Mesenchymal stem cell (in vitro differentiated cells and primary cell): ENCODE measurements around the gene CCT3.

Experiments used
- DNase-seq: peaks from one replicate; pipeline ENCODE4 v3.0.0-alpha.2; 2013
- H2AFZ ChIP-seq: one replicate; pipeline ENCODE4 v1.6.1; 2013; ENCODE audit warnings: low read depth, mild to moderate bottlenecking, control low read depth, inconsistent platforms, low read length, moderate library complexity
- H2AK5ac ChIP-seq: 2 replicates; pipeline ENCODE4 v1.6.1; 2013; ENCODE audit warnings: low read length, moderate library complexity, mild to moderate bottlenecking, inconsistent platforms; ENCODE audit not compliant: severe bottlenecking
- H2BK120ac ChIP-seq: one replicate; pipeline ENCODE4 v1.6.1; 2013; ENCODE audit warnings: low read depth, mild to moderate bottlenecking, inconsistent platforms, low read length, moderate library complexity
- H2BK12ac ChIP-seq, 2 experiments: one replicate each; pipeline ENCODE4 v1.6.1; 2013; ENCODE audit warnings: inconsistent platforms in 2 of 2, low read length in 2 of 2, mild to moderate bottlenecking in 2 of 2, moderate library complexity in 2 of 2, control low read depth in 1 of 2
- H2BK15ac ChIP-seq: one replicate; pipeline ENCODE4 v1.6.1; 2013; ENCODE audit warnings: mild to moderate bottlenecking, low read depth, inconsistent platforms; ENCODE audit not compliant: poor library complexity, severe bottlenecking
- H2BK5ac ChIP-seq: 2 replicates; pipeline ENCODE4 v1.6.1; 2013; ENCODE audit warnings: low read depth, mild to moderate bottlenecking, low read length, control low read depth, inconsistent platforms; ENCODE audit not compliant: poor library complexity, severe bottlenecking
- H3K14ac ChIP-seq, 2 experiments: one replicate each; pipeline ENCODE4 v1.6.1; 2013; ENCODE audit warnings: inconsistent platforms in 2 of 2, low read length in 2 of 2, control low read depth in 1 of 2, mild to moderate bottlenecking in 1 of 2, moderate library complexity in 1 of 2
- H3K18ac ChIP-seq, 2 experiments: one replicate each; pipeline ENCODE4 v1.6.1; 2013; ENCODE audit warnings: inconsistent platforms in 2 of 2, low read length in 2 of 2, control low read depth in 1 of 2, low read depth in 1 of 2, mild to moderate bottlenecking in 1 of 2
- H3K23ac ChIP-seq, 2 experiments: one replicate each; pipeline ENCODE4 v1.6.1; 2013; ENCODE audit warnings: inconsistent platforms in 2 of 2, low read length in 2 of 2, mild to moderate bottlenecking in 2 of 2, moderate library complexity in 2 of 2, control low read depth in 1 of 2
- H3K27ac ChIP-seq: 2 replicates; pipeline ENCODE4 v1.5.1; 2013; ENCODE audit warnings: mild to moderate bottlenecking, moderate library complexity, low read length, control low read depth, inconsistent platforms; ENCODE audit not compliant: poor library complexity, severe bottlenecking
- H3K27me3 ChIP-seq, 2 experiments: 2 replicates each; pipeline versions ENCODE4 v1.6.1 to v1.7.0; 2013; ENCODE audit warnings: low read length in 2 of 2, mild to moderate bottlenecking in 2 of 2, moderate library complexity in 2 of 2, control low read depth in 1 of 2, inconsistent platforms in 1 of 2; ENCODE audit not compliant: control insufficient read depth in 1 of 2, insufficient read depth in 1 of 2
- H3K36me3 ChIP-seq, 2 experiments: 2 replicates each; pipeline versions ENCODE4 v1.6.1 to v1.7.0; 2013; ENCODE audit warnings: low read length in 2 of 2, control low read depth in 1 of 2, inconsistent platforms in 1 of 2, low read depth in 1 of 2, mild to moderate bottlenecking in 1 of 2; ENCODE audit not compliant: insufficient read depth in 2 of 2, control insufficient read depth in 1 of 2
- H3K4ac ChIP-seq, 2 experiments: one replicate each; pipeline ENCODE4 v1.6.1; 2013; ENCODE audit warnings: inconsistent platforms in 2 of 2, low read length in 2 of 2, mild to moderate bottlenecking in 2 of 2, moderate library complexity in 2 of 2, control low read depth in 1 of 2, low read depth in 1 of 2
- H3K4me1 ChIP-seq: 2 replicates; pipeline ENCODE4 v1.6.1; 2013; ENCODE audit warnings: low read depth, low read length, control low read depth; ENCODE audit not compliant: control insufficient read depth, insufficient read depth
- H3K4me2 ChIP-seq: 2 replicates; pipeline ENCODE4 v1.6.1; 2013; ENCODE audit warnings: low read length, mild to moderate bottlenecking, inconsistent platforms; ENCODE audit not compliant: poor library complexity, severe bottlenecking
- H3K4me3 ChIP-seq, 2 experiments: 2 replicates each; pipeline versions ENCODE4 v1.5.1 to v1.7.0; 2013; ENCODE audit warnings: low read length in 2 of 2, mild to moderate bottlenecking in 2 of 2, control low read depth in 1 of 2, low read depth in 1 of 2; ENCODE audit not compliant: insufficient read depth in 1 of 2
- H3K79me1 ChIP-seq: replicated peaks from 2 replicates; pipeline ENCODE4 v1.6.1; 2013; ENCODE audit warnings: mild to moderate bottlenecking, control low read depth, low read length, inconsistent platforms; ENCODE audit not compliant: poor library complexity, severe bottlenecking
- H3K9ac ChIP-seq: 2 replicates; pipeline ENCODE4 v1.7.0; 2013; ENCODE audit warnings: mild to moderate bottlenecking, low read length, moderate library complexity
- H3K9me3 ChIP-seq: 2 replicates; pipeline ENCODE4 v1.7.0; 2013; ENCODE audit warnings: mild to moderate bottlenecking, low read length; ENCODE audit not compliant: control insufficient read depth
- H4K8ac ChIP-seq: one replicate; pipeline ENCODE4 v1.6.1; 2013; ENCODE audit warnings: inconsistent platforms, mild to moderate bottlenecking, low read length, moderate library complexity
- H4K91ac ChIP-seq: one replicate; pipeline ENCODE4 v1.6.1; 2013; ENCODE audit warnings: mild to moderate bottlenecking, low read length, inconsistent platforms
- WGBS: methylation state at CpG from one replicate; pipeline ENCODE4 v1.1.7; 2013; ENCODE audit warnings: mixed read lengths; 5-methylcytosine and 5-hydroxymethylcytosine counted together

CCT3 gene

GRCh38 chr1:156342166-156342955 is 4.3 kb upstream of the CCT3 start:
- Histone ChIP-seq H4K91ac (no peak overlapping the region), H3K4me3 (no peak overlapping the region), H3K79me1 (no peaks in the 10 kb centered on the region), H4K8ac (no peak overlapping the region), H3K9me3 (no peaks in the 10 kb centered on the region), H3K9ac (no peak overlapping the region), H3K27ac (no peak overlapping the region), H3K4me1 (no peaks in the 10 kb centered on the region), H2AFZ (no peak overlapping the region), H2BK12ac (no peak overlapping the region), H3K27me3 (peaks cover 0 to 18% of the 10 kb centered on the region in 2 experiments), H3K4me2 (no peak overlapping the region), H3K18ac (no peak overlapping the region), H2AK5ac (no peak overlapping the region), H3K36me3 (no peaks in the 10 kb centered on the region), H3K14ac (no peak overlapping the region), H2BK15ac (no peak overlapping the region), H2BK5ac (no peak overlapping the region), H2BK120ac (no peak overlapping the region), H3K23ac (no peak overlapping the region), H3K4ac (no peak overlapping the region)
- DNase-seq: peak; percentile 66
- WGBS: no CpG with 5 or more reads among the region's 1 CpG

- Histone ChIP-seq H3K79me1 (peaks cover 2% of the 10 kb centered on the region), H2BK15ac (no peak overlapping the region), H3K4me2 (peak overlapping the region; percentile 30), H3K4me1 (peaks cover 2% of the 10 kb centered on the region), H3K4me3 (peak overlapping the region; percentile 74 to 83), H3K23ac (peak overlapping the region in 1 of 2 experiments; percentile 14), H4K8ac (peak overlapping the region; percentile 93), H2AK5ac (no peak overlapping the region), H2BK120ac (no peak overlapping the region), H2AFZ (peak overlapping the region; percentile 6), H3K36me3 (peaks cover 9 to 29% of the 10 kb centered on the region in 2 experiments), H2BK5ac (peak overlapping the region; percentile 8), H3K9ac (peak overlapping the region; percentile 93), H2BK12ac (no peak overlapping the region), H3K27ac (peak overlapping the region; percentile 76), H3K27me3 (no peaks in the 10 kb centered on the region), H3K14ac (peak overlapping the region in 1 of 2 experiments; percentile 30), H4K91ac (no peak overlapping the region), H3K4ac (peak overlapping the region; percentile 57 to 62), H3K9me3 (no peaks in the 10 kb centered on the region), H3K18ac (peak overlapping the region; percentile 58 to 79)
- under 1% methylated on average over 14 of the region's 14 CpGs for WGBS
- DNase-seq: no peak
These were observed 258 bp downstream of the CCT3 start for GRCh38 chr1:156337888-156338179.

GRCh38 chr1:156337052-156337887 is 822 bp downstream of the CCT3 start:
- no peak overlapping the region for H3K23ac ChIP-seq
- peak overlapping the region; percentile 93 for H3K9ac ChIP-seq
- H2AFZ ChIP-seq: no peak overlapping the region
- no peak overlapping the region for H2AK5ac ChIP-seq
- H3K79me1 ChIP-seq: peaks cover 2% of the 10 kb centered on the region
- peak overlapping the region; percentile 76 for H3K27ac ChIP-seq
- H3K4me3 ChIP-seq: peak overlapping the region; percentile 74 to 83
- peak overlapping the region; percentile 8 for H2BK5ac ChIP-seq
- H3K18ac ChIP-seq: peak overlapping the region in 1 of 2 experiments; percentile 79
- peaks cover 2% of the 10 kb centered on the region for H3K4me1 ChIP-seq
- H2BK15ac ChIP-seq: no peak overlapping the region
- no peaks in the 10 kb centered on the region for H3K9me3 ChIP-seq
- H4K91ac ChIP-seq: no peak overlapping the region
- H3K4me2 ChIP-seq: peak overlapping the region; percentile 65
- H3K14ac ChIP-seq: peak overlapping the region in 1 of 2 experiments; percentile 30
- peak overlapping the region; percentile 9 for H4K8ac ChIP-seq
- no peak overlapping the region for H2BK12ac ChIP-seq
- WGBS: 46% methylated on average over 28 of the region's 34 CpGs
- peaks cover 9 to 34% of the 10 kb centered on the region in 2 experiments for H3K36me3 ChIP-seq
- no peak overlapping the region for H2BK120ac ChIP-seq
- peak overlapping the region in 1 of 2 experiments; percentile 62 for H3K4ac ChIP-seq
- DNase-seq: peak; percentile 56
- H3K27me3 ChIP-seq: no peaks in the 10 kb centered on the region

GRCh38 chr1:156336242-156336641 is 1.9 kb downstream of the CCT3 start:
- Histone ChIP-seq H3K9me3 (no peaks in the 10 kb centered on the region), H2AFZ (no peak overlapping the region), H3K4me2 (peak overlapping the region; percentile 47), H3K4me3 (peak overlapping the region in 1 of 2 experiments; percentile 83), H2BK5ac (no peak overlapping the region), H4K91ac (no peak overlapping the region), H3K27me3 (no peaks in the 10 kb centered on the region), H3K18ac (no peak overlapping the region), H2BK15ac (no peak overlapping the region), H2AK5ac (no peak overlapping the region), H3K27ac (no peak overlapping the region), H3K4me1 (peaks cover 2% of the 10 kb centered on the region), H2BK12ac (no peak overlapping the region), H3K14ac (no peak overlapping the region), H3K4ac (no peak overlapping the region), H3K36me3 (peaks cover 17 to 44% of the 10 kb centered on the region in 2 experiments), H3K79me1 (peaks cover 2% of the 10 kb centered on the region), H3K9ac (peak overlapping the region; percentile 93), H4K8ac (no peak overlapping the region), H3K23ac (no peak overlapping the region), H2BK120ac (no peak overlapping the region)
- 82% methylated on average over 4 of the region's 4 CpGs for WGBS
- no peak for DNase-seq
